Mesenchymal stem cell (in vitro differentiated cells and primary cell): Measurements from ENCODE around the gene GOLGA1.

Source experiments
- DNase-seq: peaks from one replicate; pipeline ENCODE4 v3.0.0-alpha.2; 2013
- H2AFZ ChIP-seq: one replicate; pipeline ENCODE4 v1.6.1; 2013; ENCODE audit warnings: low read depth, mild to moderate bottlenecking, control low read depth, inconsistent platforms, low read length, moderate library complexity
- H2AK5ac ChIP-seq: 2 replicates; pipeline ENCODE4 v1.6.1; 2013; ENCODE audit warnings: low read length, moderate library complexity, mild to moderate bottlenecking, inconsistent platforms; ENCODE audit not compliant: severe bottlenecking
- H2BK120ac ChIP-seq: one replicate; pipeline ENCODE4 v1.6.1; 2013; ENCODE audit warnings: low read depth, mild to moderate bottlenecking, inconsistent platforms, low read length, moderate library complexity
- H2BK12ac ChIP-seq, 2 experiments: one replicate each; pipeline ENCODE4 v1.6.1; 2013; ENCODE audit warnings: inconsistent platforms in 2 of 2, low read length in 2 of 2, mild to moderate bottlenecking in 2 of 2, moderate library complexity in 2 of 2, control low read depth in 1 of 2
- H2BK15ac ChIP-seq: one replicate; pipeline ENCODE4 v1.6.1; 2013; ENCODE audit warnings: mild to moderate bottlenecking, low read depth, inconsistent platforms; ENCODE audit not compliant: poor library complexity, severe bottlenecking
- H2BK5ac ChIP-seq: 2 replicates; pipeline ENCODE4 v1.6.1; 2013; ENCODE audit warnings: low read depth, mild to moderate bottlenecking, low read length, control low read depth, inconsistent platforms; ENCODE audit not compliant: poor library complexity, severe bottlenecking
- H3K14ac ChIP-seq, 2 experiments: one replicate each; pipeline ENCODE4 v1.6.1; 2013; ENCODE audit warnings: inconsistent platforms in 2 of 2, low read length in 2 of 2, control low read depth in 1 of 2, mild to moderate bottlenecking in 1 of 2, moderate library complexity in 1 of 2
- H3K18ac ChIP-seq, 2 experiments: one replicate each; pipeline ENCODE4 v1.6.1; 2013; ENCODE audit warnings: inconsistent platforms in 2 of 2, low read length in 2 of 2, control low read depth in 1 of 2, low read depth in 1 of 2, mild to moderate bottlenecking in 1 of 2
- H3K23ac ChIP-seq, 2 experiments: one replicate each; pipeline ENCODE4 v1.6.1; 2013; ENCODE audit warnings: inconsistent platforms in 2 of 2, low read length in 2 of 2, mild to moderate bottlenecking in 2 of 2, moderate library complexity in 2 of 2, control low read depth in 1 of 2
- H3K27ac ChIP-seq: 2 replicates; pipeline ENCODE4 v1.5.1; 2013; ENCODE audit warnings: mild to moderate bottlenecking, moderate library complexity, low read length, control low read depth, inconsistent platforms; ENCODE audit not compliant: poor library complexity, severe bottlenecking
- H3K27me3 ChIP-seq, 2 experiments: 2 replicates each; pipeline versions ENCODE4 v1.6.1 to v1.7.0; 2013; ENCODE audit warnings: low read length in 2 of 2, mild to moderate bottlenecking in 2 of 2, moderate library complexity in 2 of 2, control low read depth in 1 of 2, inconsistent platforms in 1 of 2; ENCODE audit not compliant: control insufficient read depth in 1 of 2, insufficient read depth in 1 of 2
- H3K36me3 ChIP-seq, 2 experiments: 2 replicates each; pipeline versions ENCODE4 v1.6.1 to v1.7.0; 2013; ENCODE audit warnings: low read length in 2 of 2, control low read depth in 1 of 2, inconsistent platforms in 1 of 2, low read depth in 1 of 2, mild to moderate bottlenecking in 1 of 2; ENCODE audit not compliant: insufficient read depth in 2 of 2, control insufficient read depth in 1 of 2
- H3K4ac ChIP-seq, 2 experiments: one replicate each; pipeline ENCODE4 v1.6.1; 2013; ENCODE audit warnings: inconsistent platforms in 2 of 2, low read length in 2 of 2, mild to moderate bottlenecking in 2 of 2, moderate library complexity in 2 of 2, control low read depth in 1 of 2, low read depth in 1 of 2
- H3K4me1 ChIP-seq: 2 replicates; pipeline ENCODE4 v1.6.1; 2013; ENCODE audit warnings: low read depth, low read length, control low read depth; ENCODE audit not compliant: control insufficient read depth, insufficient read depth
- H3K4me2 ChIP-seq: 2 replicates; pipeline ENCODE4 v1.6.1; 2013; ENCODE audit warnings: low read length, mild to moderate bottlenecking, inconsistent platforms; ENCODE audit not compliant: poor library complexity, severe bottlenecking
- H3K4me3 ChIP-seq, 2 experiments: 2 replicates each; pipeline versions ENCODE4 v1.5.1 to v1.7.0; 2013; ENCODE audit warnings: low read length in 2 of 2, mild to moderate bottlenecking in 2 of 2, control low read depth in 1 of 2, low read depth in 1 of 2; ENCODE audit not compliant: insufficient read depth in 1 of 2
- H3K79me1 ChIP-seq: replicated peaks from 2 replicates; pipeline ENCODE4 v1.6.1; 2013; ENCODE audit warnings: mild to moderate bottlenecking, control low read depth, low read length, inconsistent platforms; ENCODE audit not compliant: poor library complexity, severe bottlenecking
- H3K9ac ChIP-seq: 2 replicates; pipeline ENCODE4 v1.7.0; 2013; ENCODE audit warnings: mild to moderate bottlenecking, low read length, moderate library complexity
- H3K9me3 ChIP-seq: 2 replicates; pipeline ENCODE4 v1.7.0; 2013; ENCODE audit warnings: mild to moderate bottlenecking, low read length; ENCODE audit not compliant: control insufficient read depth
- H4K8ac ChIP-seq: one replicate; pipeline ENCODE4 v1.6.1; 2013; ENCODE audit warnings: inconsistent platforms, mild to moderate bottlenecking, low read length, moderate library complexity
- H4K91ac ChIP-seq: one replicate; pipeline ENCODE4 v1.6.1; 2013; ENCODE audit warnings: mild to moderate bottlenecking, low read length, inconsistent platforms
- WGBS: methylation state at CpG from one replicate; pipeline ENCODE4 v1.1.7; 2013; ENCODE audit warnings: mixed read lengths; 5-methylcytosine and 5-hydroxymethylcytosine counted together

Gene GOLGA1

GRCh38 chr9:124857533-124858162, 83.2 kb downstream of the GOLGA1 start:
- peaks cover 29% of the 10 kb centered on the region for H3K4me1 ChIP-seq
- DNase-seq = no peak
- no peak overlapping the region for H3K14ac ChIP-seq
- H2AK5ac ChIP-seq = no peak overlapping the region
- no peaks in the 10 kb centered on the region for H3K27me3 ChIP-seq
- no peak overlapping the region for H2AFZ ChIP-seq
- no peak overlapping the region for H3K27ac ChIP-seq
- WGBS = 97% methylated on average over 24 of the region's 24 CpGs
- H3K4me2 ChIP-seq = no peak overlapping the region
- H3K79me1 ChIP-seq = peaks cover 7% of the 10 kb centered on the region
- H2BK12ac ChIP-seq = no peak overlapping the region
- no peaks in the 10 kb centered on the region for H3K9me3 ChIP-seq
- H2BK120ac ChIP-seq = no peak overlapping the region
- no peak overlapping the region for H3K4ac ChIP-seq
- no peak overlapping the region for H3K18ac ChIP-seq
- no peak overlapping the region for H4K8ac ChIP-seq
- H3K23ac ChIP-seq = no peak overlapping the region
- H2BK15ac ChIP-seq = no peak overlapping the region
- H3K36me3 ChIP-seq = peaks cover 48 to 58% of the 10 kb centered on the region in 2 experiments
- no peak overlapping the region for H2BK5ac ChIP-seq
- no peak overlapping the region for H4K91ac ChIP-seq
- H3K9ac ChIP-seq = no peak overlapping the region
- H3K4me3 ChIP-seq = no peak overlapping the region

- H3K23ac ChIP-seq = no peak overlapping the region
- no peak overlapping the region for H3K9ac ChIP-seq
- no peak overlapping the region for H3K18ac ChIP-seq
- no peak overlapping the region for H4K91ac ChIP-seq
- H2BK15ac ChIP-seq = no peak overlapping the region
- no peak overlapping the region for H2BK120ac ChIP-seq
- no peak overlapping the region for H2BK5ac ChIP-seq
- H3K9me3 ChIP-seq = no peaks in the 10 kb centered on the region
- H3K27me3 ChIP-seq = peaks cover 0 to 8% of the 10 kb centered on the region in 2 experiments
- peaks cover 48 to 56% of the 10 kb centered on the region in 2 experiments for H3K36me3 ChIP-seq
- DNase-seq = no peak
- 73% methylated on average over 16 of the region's 16 CpGs for whole genome bisulfite sequencing
- no peak overlapping the region for H2AK5ac ChIP-seq
- no peak overlapping the region for H4K8ac ChIP-seq
- no peak overlapping the region for H3K4me2 ChIP-seq
- no peak overlapping the region for H3K27ac ChIP-seq
- H3K4me1 ChIP-seq = peaks cover 35% of the 10 kb centered on the region
- H2AFZ ChIP-seq = no peak overlapping the region
- peaks cover 7% of the 10 kb centered on the region for H3K79me1 ChIP-seq
- H2BK12ac ChIP-seq = peak overlapping the region in 1 of 2 experiments; percentile 15
- H3K4ac ChIP-seq = no peak overlapping the region
- H3K14ac ChIP-seq = no peak overlapping the region
- no peak overlapping the region for H3K4me3 ChIP-seq
Observed at GRCh38 chr9:124855944-124856765, 84.7 kb downstream of the GOLGA1 start.

DNA sequence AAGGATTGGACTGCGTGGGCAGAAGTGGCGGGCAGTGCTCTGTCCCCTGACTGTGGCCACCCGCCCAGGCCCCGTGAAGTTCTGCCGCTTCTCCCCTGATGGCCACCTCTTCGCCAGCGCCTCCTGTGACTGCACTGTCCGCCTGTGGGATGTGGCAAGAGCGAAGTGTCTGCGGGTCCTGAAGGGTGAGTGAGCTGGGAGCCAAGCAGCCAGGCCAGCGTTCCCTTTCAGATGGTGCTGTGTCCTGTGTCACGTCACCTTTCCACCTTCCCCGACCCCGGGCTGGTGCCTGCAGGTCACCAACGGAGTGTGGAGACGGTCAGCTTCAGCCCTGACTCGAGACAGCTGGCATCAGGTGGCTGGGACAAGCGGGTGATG, 85.3 kb downstream of the GOLGA1 start:
- Histone ChIP-seq H2AFZ (no peak overlapping the region), H2BK12ac (peak overlapping the region in 1 of 2 experiments; percentile 15), H3K36me3 (peaks cover 42 to 51% of the 10 kb centered on the region in 2 experiments), H3K14ac (no peak overlapping the region), H2BK5ac (no peak overlapping the region), H2BK15ac (no peak overlapping the region), H3K4me2 (no peak overlapping the region), H3K4me3 (no peak overlapping the region), H3K79me1 (peaks cover 7% of the 10 kb centered on the region), H2BK120ac (no peak overlapping the region), H3K23ac (no peak overlapping the region), H3K27me3 (peaks cover 0 to 13% of the 10 kb centered on the region in 2 experiments), H3K9ac (no peak overlapping the region), H3K4ac (no peak overlapping the region), H3K18ac (no peak overlapping the region), H3K4me1 (peaks cover 32% of the 10 kb centered on the region), H4K8ac (no peak overlapping the region), H2AK5ac (no peak overlapping the region), H3K27ac (no peak overlapping the region), H4K91ac (no peak overlapping the region), H3K9me3 (no peaks in the 10 kb centered on the region)
- WGBS = 89% methylated on average over 18 of the region's 18 CpGs
- DNase-seq = no peak

- no peak for DNase-seq
- Histone ChIP-seq H2AFZ (no peak overlapping the region), H4K91ac (no peak overlapping the region), H2BK120ac (no peak overlapping the region), H3K9me3 (no peaks in the 10 kb centered on the region), H3K4ac (no peak overlapping the region), H2BK5ac (no peak overlapping the region), H3K9ac (no peak overlapping the region), H3K4me3 (no peak overlapping the region), H3K79me1 (peaks cover 7% of the 10 kb centered on the region), H2BK12ac (no peak overlapping the region), H2BK15ac (no peak overlapping the region), H3K27me3 (peaks cover 0 to 13% of the 10 kb centered on the region in 2 experiments), H3K4me2 (no peak overlapping the region), H3K36me3 (peaks cover 35 to 46% of the 10 kb centered on the region in 2 experiments), H2AK5ac (no peak overlapping the region), H4K8ac (no peak overlapping the region), H3K18ac (no peak overlapping the region), H3K27ac (no peak overlapping the region), H3K4me1 (peaks cover 25% of the 10 kb centered on the region), H3K23ac (no peak overlapping the region), H3K14ac (no peak overlapping the region)
- 69% methylated on average over 6 of the region's 7 CpGs for WGBS
Observed at GRCh38 chr9:124854822-124855221, 86.1 kb downstream of the GOLGA1 start.
